ENCODE measurements around the gene PPIL1. TPM values are rescaled to one million over a fixed set of nuclear protein-coding genes. Genes with fewer than 3 reads are reported as not detected.
A peak's percentile ranks its signal among the peaks of the same experiment; 100 is the strongest.

PPIL1 gene
- total RNA-seq, 1 experiment from 2014 or later = 43.3 TPM

DNA sequence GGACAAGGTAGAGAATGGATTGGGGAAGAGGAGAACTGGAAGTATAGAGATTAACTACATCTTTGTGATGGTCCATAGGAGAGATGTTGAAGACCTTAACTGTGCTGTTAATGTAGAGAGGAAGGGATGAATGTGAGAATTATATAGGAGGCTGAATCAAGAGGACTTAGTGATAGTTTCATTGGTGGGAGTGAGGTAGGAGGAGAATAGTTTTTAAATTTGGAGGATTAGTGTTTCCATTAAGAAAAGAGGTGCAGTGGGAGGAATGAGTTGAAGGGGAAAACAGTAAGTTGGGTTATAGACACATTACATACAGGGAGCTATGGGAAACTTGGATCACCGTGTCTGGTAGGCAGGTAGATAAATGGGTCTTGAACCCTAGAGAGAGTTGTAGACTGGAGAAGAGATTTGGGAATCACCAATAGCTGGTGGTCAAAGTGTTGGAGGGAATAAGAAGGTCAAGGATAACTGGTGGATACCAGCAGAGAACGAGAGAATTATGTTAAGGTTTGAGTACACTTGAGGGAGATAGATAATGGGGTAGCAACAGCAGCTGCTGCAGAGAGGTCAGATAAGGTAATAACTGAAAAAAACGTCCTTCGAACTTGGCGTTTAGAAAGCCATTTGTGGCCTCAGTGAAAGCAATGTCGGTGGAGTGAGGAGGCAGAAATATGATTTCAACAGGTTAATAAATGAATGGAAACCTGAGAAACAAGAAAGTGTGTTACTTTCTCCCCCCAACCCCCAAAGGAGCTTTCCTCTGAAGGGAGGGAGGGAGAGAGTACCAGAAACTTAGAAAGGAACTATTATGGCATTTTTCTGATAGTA lies 14.3 kb upstream of the PPIL1 start:
- DNase-seq (ENCODE audit: low read depth) = no peak

GRCh38 chr6:36888115-36888643 lies 13.6 kb upstream of the PPIL1 start:
- no peak for DNase-seq (ENCODE audit: low read depth)

DNA sequence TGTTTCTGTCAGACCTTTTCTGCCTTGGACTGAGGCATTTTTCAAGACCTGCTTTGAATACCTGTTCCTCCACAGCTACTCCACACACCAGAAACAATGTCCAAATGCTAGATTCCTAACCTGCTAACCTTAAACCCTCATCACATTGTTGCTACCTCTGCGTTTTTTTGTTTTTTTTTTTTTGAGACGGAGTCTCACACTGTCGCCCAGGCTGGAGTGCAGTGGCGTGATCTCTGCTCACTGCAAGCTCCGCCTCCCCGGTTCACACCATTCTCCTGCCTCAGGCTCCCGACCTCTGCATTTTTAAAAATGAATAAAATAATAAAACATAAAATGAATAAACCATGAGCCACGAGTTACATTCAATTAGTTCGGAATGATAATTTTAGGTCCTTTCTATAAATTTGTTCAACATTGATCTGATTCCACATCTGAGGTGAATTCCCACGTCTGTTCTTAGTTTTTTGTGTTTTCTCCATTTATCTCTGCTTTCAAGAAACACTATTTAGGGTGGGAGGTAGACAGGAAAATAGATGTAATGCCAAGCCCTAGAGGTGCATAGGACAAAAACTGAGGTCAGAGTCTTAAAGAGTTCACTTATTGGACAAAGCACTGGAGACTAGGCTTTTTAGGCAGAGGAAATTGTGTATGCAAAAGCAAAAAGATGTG lies 12.5 kb upstream of the PPIL1 start:
- no peak for DNase-seq (ENCODE audit: low read depth)

- peak; percentile 98 for DNase-seq (ENCODE audit: low read depth)
Observed at GRCh38 chr6:36885461-36886401, 11.1 kb upstream of the PPIL1 start, which contains the start of gene C6orf89. C6orf89 (plus strand) TSS chr6:36885952; CDS start chr6:36899445, 13,493 bp downstream.

DNA sequence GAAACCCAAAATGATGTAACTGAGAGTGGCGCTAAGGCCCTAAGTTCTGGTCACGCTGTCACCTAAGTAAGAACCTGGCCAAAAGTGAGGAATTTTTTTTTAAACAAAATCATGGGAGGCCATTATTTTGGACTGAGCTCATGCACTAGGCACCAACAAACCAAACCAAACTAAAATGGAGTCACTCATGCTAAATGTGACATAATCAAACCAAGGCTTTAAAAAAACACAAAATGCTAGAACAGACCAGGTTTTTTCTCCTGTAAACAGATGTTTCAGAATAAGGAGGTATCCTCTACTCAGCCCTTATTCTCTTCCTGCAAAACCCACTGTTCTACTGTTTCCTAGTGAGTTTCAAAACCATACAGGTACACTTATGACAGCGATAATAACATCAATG lies 10.0 kb upstream of the PPIL1 start:
- DNase-seq (ENCODE audit: low read depth) = no peak

- DNase-seq (ENCODE audit: low read depth) = no peak
Observed at GRCh38 chr6:36875250-36875633, 639 bp upstream of the PPIL1 start.

DNA sequence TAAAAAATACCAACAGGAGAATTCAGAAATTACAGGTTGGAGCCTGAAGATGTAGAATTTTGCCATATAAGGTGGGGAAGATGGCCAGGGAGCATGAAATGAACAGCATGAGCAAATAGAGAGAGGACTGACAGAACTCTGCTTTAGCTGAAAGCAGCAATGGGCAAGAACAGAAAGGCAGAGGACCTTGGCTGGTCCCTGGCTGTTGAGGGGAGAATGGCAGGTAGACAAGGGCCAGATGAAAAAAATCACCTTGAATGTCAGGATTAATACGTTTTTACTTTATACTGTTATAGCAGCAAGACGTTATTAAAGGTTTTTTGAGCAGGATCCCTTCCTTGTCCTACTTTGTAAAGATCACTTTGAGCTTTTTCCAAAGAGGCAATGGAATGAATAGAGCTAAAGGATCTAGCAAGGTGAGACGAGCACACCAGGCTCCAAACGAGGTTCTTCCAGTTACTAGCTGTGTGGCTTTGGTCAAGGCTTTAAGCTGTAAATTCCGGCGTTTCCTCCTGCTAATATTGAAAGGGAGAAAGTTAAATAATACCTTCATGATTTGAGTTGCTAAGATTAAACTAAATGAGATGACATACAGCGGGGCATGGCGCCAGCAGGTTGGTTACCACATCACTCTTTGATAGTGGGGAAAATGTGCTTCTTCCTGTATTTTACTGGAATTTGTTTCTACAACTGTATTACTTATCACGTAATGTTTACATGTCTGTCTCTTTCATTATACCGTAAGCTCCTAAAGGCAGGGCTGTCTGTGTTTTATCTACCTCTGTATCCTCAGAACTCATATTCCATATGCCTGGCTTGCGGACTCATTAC lies 776 bp downstream of the PPIL1 start:
- DNase-seq (ENCODE audit: low read depth) = no peak

DNA sequence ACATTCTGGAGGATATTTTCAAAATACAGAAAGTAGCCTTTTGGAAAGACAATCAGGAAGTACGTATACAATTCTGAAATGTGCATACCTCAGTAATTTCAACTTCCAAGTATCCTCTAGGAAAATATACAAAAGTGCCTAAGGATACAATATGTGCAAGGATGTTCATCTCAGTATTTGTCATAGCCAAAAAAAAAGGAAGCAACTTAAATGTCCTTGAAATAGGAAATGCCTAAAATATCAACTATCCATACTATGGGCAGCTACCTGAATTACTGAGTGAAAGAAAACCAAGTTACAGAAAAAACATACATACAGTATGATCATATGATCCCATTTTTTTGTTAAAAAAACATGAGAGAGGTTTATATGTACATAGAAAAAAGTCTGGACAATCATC lies 1.5 kb downstream of the PPIL1 start:
- no peak for DNase-seq (ENCODE audit: low read depth)

- DNase-seq (ENCODE audit: low read depth) = no peak
Observed at GRCh38 chr6:36871686-36872085, 2.9 kb downstream of the PPIL1 start.

DNA sequence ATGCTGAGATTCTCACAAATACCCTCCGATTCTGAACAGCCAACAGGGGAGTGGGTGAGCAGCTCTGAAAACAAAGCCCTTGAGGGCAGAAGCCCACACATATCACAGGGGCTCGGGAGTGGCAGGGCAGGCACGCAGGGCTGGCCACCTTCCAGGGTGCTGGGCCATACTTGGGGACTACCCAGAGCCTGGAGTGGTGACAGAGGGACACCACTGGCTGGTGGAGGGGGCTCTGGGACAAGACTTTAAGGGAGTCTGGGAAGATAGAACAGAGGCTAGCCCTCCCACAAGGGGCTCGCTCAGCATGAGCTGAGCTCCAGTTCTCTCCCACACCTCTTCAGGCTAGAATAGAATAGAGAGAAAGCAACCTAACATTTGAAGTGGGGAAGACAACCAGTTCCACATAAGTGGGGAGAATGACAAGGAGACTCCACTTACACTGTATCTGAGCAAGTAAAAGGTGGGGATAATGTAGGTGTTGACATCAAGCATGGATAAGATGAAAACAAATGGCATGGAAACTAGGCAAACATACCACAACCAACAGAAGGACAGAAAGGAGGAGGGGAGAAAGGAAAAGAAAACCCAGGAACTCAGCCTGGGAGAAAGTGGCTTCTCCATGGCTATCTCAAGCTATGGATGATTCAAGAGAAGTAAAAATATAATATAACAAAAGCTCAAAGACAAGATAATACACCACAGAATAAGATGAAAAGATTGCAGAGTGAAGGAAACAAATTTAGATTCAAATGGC lies 7.0 kb downstream of the PPIL1 start:
- no peak for DNase-seq (ENCODE audit: low read depth)

- DNase-seq (ENCODE audit: low read depth) = no peak
Observed at GRCh38 chr6:36865835-36866234, 8.8 kb downstream of the PPIL1 start.

DNA sequence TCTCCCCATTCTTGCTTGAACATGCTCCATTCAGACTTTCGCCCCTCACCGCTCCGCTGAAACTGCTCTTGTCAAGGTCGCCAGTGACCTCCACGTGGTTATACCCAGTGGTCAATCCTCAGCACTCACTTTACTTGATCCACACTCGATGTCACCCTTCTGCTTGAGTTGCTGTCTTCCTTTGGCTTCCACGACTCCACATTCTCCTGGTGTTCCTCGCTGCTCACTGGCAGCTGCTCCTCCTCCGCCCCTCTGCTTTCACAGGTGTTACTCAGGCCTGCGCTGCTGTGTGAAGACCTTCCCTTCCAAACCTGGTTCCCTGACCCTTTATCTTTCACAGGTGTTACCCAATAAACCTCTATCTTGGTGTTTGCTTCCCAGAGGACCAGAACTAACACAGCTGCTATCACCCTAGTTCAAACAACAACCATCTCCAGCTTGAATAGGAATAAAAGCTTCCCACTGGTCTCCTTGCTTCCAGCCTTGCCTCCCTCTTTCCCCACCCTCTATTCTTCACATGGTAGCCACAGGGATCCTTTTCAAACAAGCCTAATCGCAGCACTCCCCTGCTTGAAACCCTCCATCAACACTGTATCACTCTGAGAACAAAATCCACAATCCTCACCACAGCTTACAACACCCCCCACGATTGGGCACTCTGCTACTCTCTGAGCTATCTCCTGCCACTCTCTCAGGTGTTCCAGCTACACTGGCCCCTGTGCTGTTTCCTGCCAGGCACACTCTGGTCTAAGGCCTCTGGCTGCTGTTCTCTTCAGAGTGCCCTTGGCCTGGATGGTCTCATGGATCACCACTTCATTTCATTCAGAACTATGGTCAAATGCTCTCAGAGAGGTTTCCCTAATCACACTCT lies 10.7 kb downstream of the PPIL1 start:
- DNase-seq (ENCODE audit: low read depth) = no peak

GRCh38 chr6:36862848-36863382 lies 11.7 kb downstream of the PPIL1 start:
- DNase-seq (ENCODE audit: low read depth) = no peak

DNA sequence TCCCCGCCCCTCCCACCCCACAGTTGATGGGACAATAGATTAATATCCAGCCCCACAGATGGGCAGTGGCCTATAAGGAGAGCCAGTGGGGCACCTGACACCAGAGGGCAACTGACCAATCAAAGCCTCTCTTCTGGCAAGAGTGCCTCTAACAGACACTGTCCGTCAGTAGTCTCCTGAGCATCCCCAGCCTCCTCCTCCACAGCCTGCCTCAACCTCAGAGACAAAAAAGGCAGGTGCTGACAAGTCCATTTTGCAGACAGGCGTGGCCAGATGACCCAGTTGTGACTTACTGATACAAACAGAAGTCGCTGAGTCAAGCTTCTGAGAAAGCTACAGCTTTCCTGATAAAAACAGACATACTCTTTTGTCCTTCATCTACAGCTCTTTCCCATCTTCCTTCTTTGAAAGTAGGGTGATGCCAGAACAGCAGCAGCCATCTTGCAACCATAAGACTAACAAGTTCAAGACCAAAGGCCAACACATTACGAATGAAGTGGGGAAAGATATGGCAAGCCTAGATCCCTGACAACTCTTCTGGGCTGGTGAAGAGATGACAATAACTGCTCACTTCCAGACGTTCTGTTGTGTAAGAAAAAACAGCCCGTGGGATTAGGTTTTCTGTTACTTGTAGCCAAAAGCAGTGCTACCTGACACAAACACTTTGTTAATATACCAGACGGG lies 12.3 kb downstream of the PPIL1 start:
- no peak for DNase-seq (ENCODE audit: low read depth)

DNA sequence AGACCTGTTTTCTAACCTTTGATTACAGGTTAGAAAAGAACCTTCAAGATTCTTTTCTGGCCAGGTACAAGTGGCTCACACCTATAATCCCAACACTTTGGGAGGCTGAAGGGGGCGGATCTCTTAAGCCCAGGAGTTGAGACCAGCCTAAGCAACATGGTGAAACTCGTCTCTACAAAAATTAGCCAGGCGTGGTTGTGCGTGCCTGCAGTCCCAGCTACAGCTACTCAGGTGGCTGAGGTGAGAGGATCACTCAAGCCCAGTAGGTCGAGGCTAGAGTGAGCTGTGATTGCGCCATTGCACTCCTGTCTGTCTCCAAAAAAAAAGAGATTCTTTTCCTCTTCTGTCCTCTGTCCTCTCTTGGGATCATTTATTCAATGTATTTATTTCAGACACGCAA lies 14.5 kb downstream of the PPIL1 start:
- no peak for DNase-seq (ENCODE audit: low read depth)

- no peak for DNase-seq (ENCODE audit: low read depth)
Observed at GRCh38 chr6:36858407-36858981, 16.1 kb downstream of the PPIL1 start.

- DNase-seq (ENCODE audit: low read depth) = no peak
Observed at GRCh38 chr6:36857325-36857724, 17.3 kb downstream of the PPIL1 start.

- no peak for DNase-seq (ENCODE audit: low read depth)
Observed at GRCh38 chr6:36856277-36856676, 18.3 kb downstream of the PPIL1 start.
